Measurements from ENCODE around the gene SH3BGRL2.
"Not testable (repeated sequence)": the region's sequence is repeated elsewhere in the genome, so short reads cannot be mapped to it uniquely, and the experiment has no call there.

SH3BGRL2 gene

GRCh38 chr6:79614326-79615305 is 16.5 kb upstream of the SH3BGRL2 start:
- no peak for DNase-seq

GRCh38 chr6:79617518-79617941 is 13.6 kb upstream of the SH3BGRL2 start:
- no peak for DNase-seq

- not testable (repeated sequence) for DNase-seq
Measured at GRCh38 chr6:79618425-79618824, 12.7 kb upstream of the SH3BGRL2 start.

GRCh38 chr6:79621579-79621978 is 9.6 kb upstream of the SH3BGRL2 start:
- DNase-seq, result no peak

GRCh38 chr6:79622364-79622763 is 8.8 kb upstream of the SH3BGRL2 start:
- DNase-seq, result no peak

- no peak for DNase-seq
Measured at GRCh38 chr6:79623106-79623505, 8.0 kb upstream of the SH3BGRL2 start.

- no peak for DNase-seq
Measured at GRCh38 chr6:79625746-79626145, 5.4 kb upstream of the SH3BGRL2 start.

GRCh38 chr6:79626811-79627210 is 4.3 kb upstream of the SH3BGRL2 start:
- DNase-seq, result no peak

- DNase-seq, result no peak
Measured at GRCh38 chr6:79627422-79627821, 3.7 kb upstream of the SH3BGRL2 start.

GRCh38 chr6:79628466-79629288 is 2.5 kb upstream of the SH3BGRL2 start:
- no peak for DNase-seq

GRCh38 chr6:79630380-79630882 is 698 bp upstream of the SH3BGRL2 start:
- DNase-seq, result no peak

- no peak for DNase-seq
Measured at GRCh38 chr6:79631693-79632172, 604 bp downstream of the SH3BGRL2 start.

- DNase-seq, result no peak
Measured at GRCh38 chr6:79632580-79632979, 1.5 kb downstream of the SH3BGRL2 start.

- no peak for DNase-seq
Measured at GRCh38 chr6:79634491-79635231, 3.5 kb downstream of the SH3BGRL2 start.

GRCh38 chr6:79635232-79635543 is 4.1 kb downstream of the SH3BGRL2 start:
- DNase-seq, result no peak

- DNase-seq, result no peak
Measured at GRCh38 chr6:79636673-79637072, 5.5 kb downstream of the SH3BGRL2 start.

GRCh38 chr6:79640146-79641111 is 9.3 kb downstream of the SH3BGRL2 start:
- DNase-seq, result no peak

- no peak for DNase-seq
Measured at GRCh38 chr6:79646006-79646405, 14.9 kb downstream of the SH3BGRL2 start.

- no peak for DNase-seq
Measured at GRCh38 chr6:79646561-79646960, 15.4 kb downstream of the SH3BGRL2 start.

GRCh38 chr6:79647741-79648140 is 16.6 kb downstream of the SH3BGRL2 start:
- DNase-seq, result no peak

- DNase-seq, result no peak
Measured at GRCh38 chr6:79648328-79648727, 17.2 kb downstream of the SH3BGRL2 start.

- DNase-seq, result no peak
Measured at GRCh38 chr6:79649016-79649415, 17.9 kb downstream of the SH3BGRL2 start.

All from activated CD4-positive, CD25-positive, alpha-beta regulatory T cell (primary cell).